RWPE2 (cell line): ENCODE measurements around the gene PPP1R16B.

Source experiments
- ATAC-seq: fragments of 200-7000 bp; cut with Tn5 transposase; 3 replicates; pipeline ENCODE4 v1.9.1; 2021; ENCODE audit warnings: low read depth
- DNase-seq: peaks from one replicate; pipeline ENCODE4 v3.0.0-alpha.2; 2020; ENCODE audit warnings: low spot score
- H3K27ac ChIP-seq: fragments of 450-650 bp; 2 replicates; pipeline ENCODE4 v1.5.1; 2017; ENCODE audit warnings: mild to moderate bottlenecking; ENCODE audit not compliant: poor library complexity, severe bottlenecking
- H3K27me3 ChIP-seq: fragments of 250-450 bp; sonication (Bioruptor Pico); 2 replicates; pipeline ENCODE4 v1.5.1; 2021; ENCODE audit warnings: mild to moderate bottlenecking, moderate library complexity; ENCODE audit not compliant: insufficient read depth, poor library complexity, severe bottlenecking
- H3K36me3 ChIP-seq: fragments of 250-450 bp; sonication (Bioruptor Pico); 2 replicates; pipeline ENCODE4 v1.5.1; 2020; ENCODE audit warnings: low read depth, mild to moderate bottlenecking, moderate library complexity
- H3K4me1 ChIP-seq: fragments of 250-450 bp; sonication (Bioruptor Pico); 2 replicates; pipeline ENCODE4 v1.5.1; 2021; ENCODE audit warnings: mild to moderate bottlenecking, moderate library complexity; ENCODE audit not compliant: insufficient read depth, poor library complexity, severe bottlenecking
- H3K4me3 ChIP-seq: fragments of 250-450 bp; sonication (Bioruptor Pico); 2 replicates; pipeline ENCODE4 v1.5.1; 2021; ENCODE audit warnings: mild to moderate bottlenecking, moderate library complexity; ENCODE audit not compliant: severe bottlenecking
- H3K9me3 ChIP-seq: fragments of 250-450 bp; sonication (Bioruptor Pico); 2 replicates; pipeline ENCODE4 v1.5.1; 2021; ENCODE audit warnings: mild to moderate bottlenecking, moderate library complexity; ENCODE audit not compliant: severe bottlenecking
- TF ChIP-seq, protein P1 (sequence below): fragments of 450-650 bp; IDR thresholded peaks from one replicate; pipeline ENCODE4 v1.5.1; 2017; ENCODE audit warnings: mild to moderate bottlenecking, moderate library complexity; ENCODE audit not compliant: poor library complexity, severe bottlenecking

Gene PPP1R16B

DNA sequence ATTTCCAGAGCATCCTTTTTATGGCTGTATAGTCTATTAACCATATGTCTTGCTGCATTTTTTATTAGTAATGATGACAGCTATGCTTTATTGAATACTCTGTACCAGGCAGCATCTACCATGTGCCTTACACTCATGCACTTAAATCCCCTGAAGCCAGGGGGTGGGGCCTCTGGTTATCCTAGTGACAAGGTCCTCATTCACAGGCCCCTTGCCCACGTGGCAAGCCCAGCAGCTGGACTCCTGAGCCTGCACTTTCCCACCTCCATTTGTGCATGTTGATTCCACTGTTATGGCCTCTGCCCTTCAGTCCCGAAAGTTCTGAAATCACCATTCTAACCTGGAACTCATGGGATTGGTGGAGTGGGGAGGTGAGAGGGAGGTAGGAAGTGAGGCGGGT is 35.0 kb upstream of the PPP1R16B start:
- TF ChIP-seq, protein P1, sequence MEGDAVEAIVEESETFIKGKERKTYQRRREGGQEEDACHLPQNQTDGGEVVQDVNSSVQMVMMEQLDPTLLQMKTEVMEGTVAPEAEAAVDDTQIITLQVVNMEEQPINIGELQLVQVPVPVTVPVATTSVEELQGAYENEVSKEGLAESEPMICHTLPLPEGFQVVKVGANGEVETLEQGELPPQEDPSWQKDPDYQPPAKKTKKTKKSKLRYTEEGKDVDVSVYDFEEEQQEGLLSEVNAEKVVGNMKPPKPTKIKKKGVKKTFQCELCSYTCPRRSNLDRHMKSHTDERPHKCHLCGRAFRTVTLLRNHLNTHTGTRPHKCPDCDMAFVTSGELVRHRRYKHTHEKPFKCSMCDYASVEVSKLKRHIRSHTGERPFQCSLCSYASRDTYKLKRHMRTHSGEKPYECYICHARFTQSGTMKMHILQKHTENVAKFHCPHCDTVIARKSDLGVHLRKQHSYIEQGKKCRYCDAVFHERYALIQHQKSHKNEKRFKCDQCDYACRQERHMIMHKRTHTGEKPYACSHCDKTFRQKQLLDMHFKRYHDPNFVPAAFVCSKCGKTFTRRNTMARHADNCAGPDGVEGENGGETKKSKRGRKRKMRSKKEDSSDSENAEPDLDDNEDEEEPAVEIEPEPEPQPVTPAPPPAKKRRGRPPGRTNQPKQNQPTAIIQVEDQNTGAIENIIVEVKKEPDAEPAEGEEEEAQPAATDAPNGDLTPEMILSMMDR, result no peak
- ATAC-seq (no peak), DNase-seq (peak; percentile 66)
- Histone ChIP-seq H3K9me3 (no peaks in the 10 kb centered on the region), H3K4me1 (no peaks in the 10 kb centered on the region), H3K36me3 (peaks cover 93% of the 10 kb centered on the region), H3K27ac (no peak overlapping the region), H3K4me3 (no peak overlapping the region), H3K27me3 (no peaks in the 10 kb centered on the region)

DNA sequence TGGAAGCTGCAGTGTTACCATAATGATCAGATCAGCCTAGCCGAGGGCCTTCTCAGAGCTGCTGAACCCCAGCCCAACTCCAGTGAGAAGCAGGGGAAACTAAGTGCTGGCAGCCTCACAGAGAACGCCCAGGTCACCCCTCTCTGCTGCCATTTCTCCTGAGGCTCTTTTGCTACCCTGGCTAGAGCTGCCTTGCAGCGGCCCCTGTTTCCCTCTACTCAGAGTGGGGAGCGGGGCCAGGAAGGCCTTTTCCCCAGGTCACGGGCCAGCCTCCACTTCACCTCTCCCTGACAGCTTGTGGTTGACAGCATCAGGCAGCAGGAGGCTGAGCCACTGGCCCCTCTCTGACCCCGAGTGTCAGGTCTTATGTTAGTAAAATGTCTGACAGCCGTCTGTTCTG is 34.5 kb upstream of the PPP1R16B start:
- TF ChIP-seq, protein P1, result no peak
- Histone ChIP-seq H3K4me1 (no peaks in the 10 kb centered on the region), H3K4me3 (no peak overlapping the region), H3K9me3 (no peaks in the 10 kb centered on the region), H3K27me3 (no peaks in the 10 kb centered on the region), H3K36me3 (peaks cover 91% of the 10 kb centered on the region), H3K27ac (no peak overlapping the region)
- no peak for ATAC-seq
- peak; percentile 73 for DNase-seq

DNA sequence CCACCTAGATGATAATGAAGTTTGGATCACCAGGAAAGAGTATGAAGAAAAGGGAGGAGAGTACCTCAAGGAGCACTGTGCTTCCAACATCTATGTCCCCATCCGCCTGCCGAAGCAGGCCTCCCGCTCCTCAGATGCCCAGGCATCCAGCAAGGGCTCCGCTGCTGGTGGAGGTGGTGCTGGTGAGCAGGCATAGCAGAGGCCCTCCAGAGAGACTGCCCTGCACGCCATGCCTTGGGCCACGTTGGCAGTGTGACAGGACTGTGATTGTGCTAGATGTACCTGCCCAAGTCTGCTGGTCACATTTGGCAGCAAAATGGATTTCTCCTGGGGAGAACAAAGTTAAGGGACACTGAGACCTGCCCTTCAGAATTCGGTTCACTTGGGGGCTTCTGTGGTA is 33.9 kb upstream of the PPP1R16B start:
- Histone ChIP-seq H3K9me3 (no peaks in the 10 kb centered on the region), H3K27me3 (no peaks in the 10 kb centered on the region), H3K4me1 (no peaks in the 10 kb centered on the region), H3K27ac (no peak overlapping the region), H3K4me3 (no peak overlapping the region), H3K36me3 (peaks cover 85% of the 10 kb centered on the region)
- peak; percentile 80 for DNase-seq
- TF ChIP-seq, protein P1, result no peak
- ATAC-seq, result no peak

DNA sequence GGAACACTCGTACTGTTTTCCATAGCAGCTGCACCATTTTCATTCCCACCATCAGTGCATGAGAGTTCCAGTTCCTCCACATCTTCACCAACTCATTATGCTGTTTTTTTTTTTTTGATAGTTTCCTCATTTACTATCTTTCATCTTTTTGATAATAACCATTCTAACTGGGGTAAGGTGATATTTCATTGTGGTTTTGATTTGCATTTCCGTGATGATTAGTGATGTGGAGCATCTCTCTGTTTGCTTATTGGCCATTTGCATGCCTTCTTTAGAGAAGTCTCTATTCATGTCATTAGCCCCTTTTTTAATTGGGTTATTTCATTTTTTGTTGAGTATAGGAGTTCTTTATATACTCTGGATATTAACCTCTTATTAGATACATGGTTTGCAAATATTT is 31.3 kb upstream of the PPP1R16B start:
- H3K4me1 ChIP-seq, result no peaks in the 10 kb centered on the region
- H3K9me3 ChIP-seq, result no peaks in the 10 kb centered on the region
- peaks cover 63% of the 10 kb centered on the region for H3K36me3 ChIP-seq
- no peaks in the 10 kb centered on the region for H3K27me3 ChIP-seq
- DNase-seq (no peak), ATAC-seq (no peak)
- H3K4me3 ChIP-seq, result no peak overlapping the region
- no peak overlapping the region for H3K27ac ChIP-seq
- TF ChIP-seq, protein P1, result no peak

DNA sequence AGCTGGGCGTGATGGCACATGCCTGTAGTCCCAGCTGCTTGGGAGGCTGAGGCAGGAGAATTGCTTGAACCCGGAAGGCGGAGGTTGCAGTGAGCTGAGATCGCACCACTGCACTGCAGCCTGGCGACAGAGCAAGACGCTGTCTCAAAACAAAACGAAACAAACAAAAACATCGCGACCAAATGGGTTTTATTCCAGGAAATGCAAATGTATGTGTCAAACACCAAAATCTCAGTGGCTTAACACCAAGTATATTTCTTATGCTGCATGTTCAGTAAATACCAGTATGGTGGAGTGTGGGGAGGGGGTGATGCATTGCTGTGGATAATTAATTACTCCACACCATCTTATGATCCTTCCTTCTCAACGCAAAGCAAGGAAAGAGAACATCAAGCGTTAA is 29.1 kb upstream of the PPP1R16B start:
- Histone ChIP-seq H3K4me1 (peaks cover 9% of the 10 kb centered on the region), H3K27ac (no peak overlapping the region), H3K9me3 (no peaks in the 10 kb centered on the region), H3K4me3 (no peak overlapping the region), H3K27me3 (no peaks in the 10 kb centered on the region), H3K36me3 (peaks cover 41% of the 10 kb centered on the region)
- DNase-seq (no peak), ATAC-seq (no peak)
- TF ChIP-seq, protein P1, result no peak
